Nephron (organoid): ENCODE results near the gene HLA-DMB.

Experiments used
- H3K27ac Mint-ChIP-seq, 3 experiments: 2 replicates each; pipeline ENCODE4 v1.8.0; 2020; ENCODE audit warnings: mixed read lengths in 3 of 3, mild to moderate bottlenecking in 2 of 3, moderate library complexity in 1 of 3
- H3K27me3 Mint-ChIP-seq: 2 replicates; pipeline ENCODE4 v1.8.0; 2021; ENCODE audit warnings: low read depth, mild to moderate bottlenecking, moderate library complexity, mixed read lengths
- H3K36me3 Mint-ChIP-seq: 2 replicates; pipeline ENCODE4 v1.8.0; 2020; ENCODE audit warnings: low read depth, mixed read lengths
- H3K4me1 Mint-ChIP-seq: 2 replicates; pipeline ENCODE4 v1.8.0; 2020; ENCODE audit warnings: mixed read lengths
- H3K4me3 Mint-ChIP-seq, 3 experiments: 2 replicates each; pipeline ENCODE4 v1.8.0; 2020; ENCODE audit warnings: mild to moderate bottlenecking in 3 of 3, mixed read lengths in 3 of 3, moderate library complexity in 2 of 3
- H3K9me3 Mint-ChIP-seq: 2 replicates; pipeline ENCODE4 v1.8.0; 2020; ENCODE audit warnings: mixed read lengths
- TF ChIP-seq, protein P1 (sequence below), 3 experiments: fragments of 200-600 bp; sonication (generic); IDR thresholded peaks; one replicate each; pipeline ENCODE4 v1.5.0; 2021; ENCODE audit warnings: antibody characterized with exemption in 3 of 3; ENCODE audit not compliant: unreplicated experiment in 3 of 3

The HLA-DMB gene

DNA sequence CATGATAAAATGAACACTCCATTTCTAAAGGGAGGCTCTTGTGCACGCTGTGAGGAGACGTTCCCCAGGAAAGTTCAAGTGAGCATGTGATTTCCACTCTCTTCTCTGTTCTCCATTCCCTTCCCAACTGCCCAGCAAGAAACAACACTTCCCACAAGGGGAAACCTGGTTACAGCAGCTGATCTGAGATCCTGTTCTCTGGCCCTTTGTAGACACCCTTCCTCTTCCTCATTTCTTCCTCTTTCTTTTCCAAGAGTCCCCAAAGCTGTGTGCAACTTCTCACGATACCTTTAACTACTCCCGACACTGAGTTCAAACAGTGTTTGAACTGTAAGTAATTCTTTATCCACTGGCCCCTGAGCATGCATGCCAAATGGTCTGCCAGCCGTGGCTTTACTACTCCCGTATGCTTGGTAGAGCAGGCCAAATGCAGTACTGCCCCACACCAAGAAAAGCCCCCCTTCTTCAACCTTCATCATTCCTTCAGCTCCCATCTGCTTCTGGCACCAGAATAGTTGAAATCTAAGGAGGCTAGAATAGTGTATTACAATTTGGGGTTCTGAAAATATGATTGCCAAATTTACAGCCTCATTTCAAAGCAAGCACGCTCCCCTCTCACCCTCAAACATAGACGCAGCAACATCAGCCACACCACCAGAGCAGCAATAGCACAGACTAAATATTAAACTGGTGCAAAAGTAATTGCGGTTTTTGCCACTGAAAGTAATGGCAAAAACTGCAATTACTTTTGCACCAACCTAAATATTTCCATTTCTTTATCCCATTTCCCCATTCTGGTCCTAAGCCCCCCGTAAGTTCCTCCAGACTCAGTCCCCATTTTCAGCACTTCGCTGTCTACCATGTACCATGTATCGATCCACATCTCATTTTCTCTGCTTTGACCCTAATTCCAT, 4.3 kb downstream of the HLA-DMB start:
- Mint-ChIP-seq H3K9me3 (no peaks in the 10 kb centered on the region), H3K36me3 (no peaks in the 10 kb centered on the region), H3K27ac (peak overlapping the region; percentile 13 to 83 (median 66)), H3K27me3 (peaks cover 28% of the 10 kb centered on the region), H3K4me1 (peaks cover 14% of the 10 kb centered on the region), H3K4me3 (no peak overlapping the region)
- TF ChIP-seq, protein P1, sequence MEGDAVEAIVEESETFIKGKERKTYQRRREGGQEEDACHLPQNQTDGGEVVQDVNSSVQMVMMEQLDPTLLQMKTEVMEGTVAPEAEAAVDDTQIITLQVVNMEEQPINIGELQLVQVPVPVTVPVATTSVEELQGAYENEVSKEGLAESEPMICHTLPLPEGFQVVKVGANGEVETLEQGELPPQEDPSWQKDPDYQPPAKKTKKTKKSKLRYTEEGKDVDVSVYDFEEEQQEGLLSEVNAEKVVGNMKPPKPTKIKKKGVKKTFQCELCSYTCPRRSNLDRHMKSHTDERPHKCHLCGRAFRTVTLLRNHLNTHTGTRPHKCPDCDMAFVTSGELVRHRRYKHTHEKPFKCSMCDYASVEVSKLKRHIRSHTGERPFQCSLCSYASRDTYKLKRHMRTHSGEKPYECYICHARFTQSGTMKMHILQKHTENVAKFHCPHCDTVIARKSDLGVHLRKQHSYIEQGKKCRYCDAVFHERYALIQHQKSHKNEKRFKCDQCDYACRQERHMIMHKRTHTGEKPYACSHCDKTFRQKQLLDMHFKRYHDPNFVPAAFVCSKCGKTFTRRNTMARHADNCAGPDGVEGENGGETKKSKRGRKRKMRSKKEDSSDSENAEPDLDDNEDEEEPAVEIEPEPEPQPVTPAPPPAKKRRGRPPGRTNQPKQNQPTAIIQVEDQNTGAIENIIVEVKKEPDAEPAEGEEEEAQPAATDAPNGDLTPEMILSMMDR (IDR thresholded peaks at IDR 0.05; ENCODE audit: unreplicated experiment in 3 of 3): no peak

GRCh38 chr6:32935551-32936238, 5.1 kb downstream of the HLA-DMB start:
- Mint-ChIP-seq H3K4me3 (no peak overlapping the region), H3K27ac (peak overlapping the region; percentile 13 to 83 (median 66)), H3K36me3 (no peaks in the 10 kb centered on the region), H3K9me3 (no peaks in the 10 kb centered on the region), H3K27me3 (peaks cover 30% of the 10 kb centered on the region), H3K4me1 (peaks cover 6% of the 10 kb centered on the region)
- TF ChIP-seq, protein P1 (IDR thresholded peaks at IDR 0.05; ENCODE audit: unreplicated experiment in 3 of 3): no peak

DNA sequence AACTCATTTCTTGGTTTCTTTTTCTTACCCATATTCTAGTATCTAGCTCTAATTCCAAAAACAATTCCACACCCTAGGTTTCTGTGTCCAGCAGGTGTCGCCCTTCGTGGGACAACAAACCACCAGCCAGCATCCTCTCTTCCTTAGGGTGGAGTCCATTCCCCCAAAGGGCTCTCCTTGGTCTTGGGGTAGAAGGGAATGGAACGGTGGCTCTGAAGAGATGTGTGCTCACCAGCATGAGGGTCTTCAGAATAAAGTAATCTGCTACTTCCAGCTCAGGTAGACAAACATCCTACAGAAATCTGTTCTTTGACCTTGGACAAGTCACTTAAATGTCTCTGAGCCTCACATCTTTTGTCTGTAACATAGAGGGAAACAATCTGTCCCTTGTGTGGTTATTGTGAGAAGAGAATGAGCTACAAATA, 7.2 kb downstream of the HLA-DMB start:
- Mint-ChIP-seq H3K27ac (no peak overlapping the region), H3K9me3 (no peaks in the 10 kb centered on the region), H3K27me3 (peaks cover 34% of the 10 kb centered on the region), H3K36me3 (no peaks in the 10 kb centered on the region), H3K4me1 (peaks cover 6% of the 10 kb centered on the region), H3K4me3 (no peak overlapping the region)
- TF ChIP-seq, protein P1 (IDR thresholded peaks at IDR 0.05; ENCODE audit: unreplicated experiment in 3 of 3): peak; percentile 62 to 70 (median 66)

GRCh38 chr6:32932132-32932868, 8.5 kb downstream of the HLA-DMB start:
- no peak overlapping the region for H3K27ac Mint-ChIP-seq
- no peaks in the 10 kb centered on the region for H3K36me3 Mint-ChIP-seq
- no peaks in the 10 kb centered on the region for H3K9me3 Mint-ChIP-seq
- no peak overlapping the region for H3K4me3 Mint-ChIP-seq
- TF ChIP-seq, protein P1 (IDR thresholded peaks at IDR 0.05; ENCODE audit: unreplicated experiment in 3 of 3): no peak
- H3K4me1 Mint-ChIP-seq: peaks cover 6% of the 10 kb centered on the region
- peaks cover 33% of the 10 kb centered on the region for H3K27me3 Mint-ChIP-seq

GRCh38 chr6:32931211-32931610, 9.6 kb downstream of the HLA-DMB start:
- Mint-ChIP-seq H3K9me3 (no peaks in the 10 kb centered on the region), H3K4me3 (no peak overlapping the region), H3K4me1 (peaks cover 2% of the 10 kb centered on the region), H3K27me3 (peaks cover 30% of the 10 kb centered on the region), H3K36me3 (no peaks in the 10 kb centered on the region), H3K27ac (no peak overlapping the region)
- TF ChIP-seq, protein P1 (IDR thresholded peaks at IDR 0.05; ENCODE audit: unreplicated experiment in 3 of 3): no peak
